H9 (cell line): ENCODE measurements around the gene ZFPM1. TPM values are rescaled to one million over a fixed set of nuclear protein-coding genes. Genes with fewer than 3 reads are reported as not detected.

Experiments used
- DNase-seq: peaks from one replicate; pipeline ENCODE4 v3.0.0-alpha.2; 2017
- H2AFZ ChIP-seq: one replicate; pipeline ENCODE4 v1.6.1; 2013; ENCODE audit warnings: mild to moderate bottlenecking, low read length, control low read depth, moderate library complexity
- H2AK5ac ChIP-seq: 2 replicates; pipeline ENCODE4 v1.6.1; 2013; ENCODE audit warnings: low read length, control low read depth, mixed read lengths; ENCODE audit not compliant: insufficient read length
- H2BK120ac ChIP-seq: one replicate; pipeline ENCODE4 v1.6.1; 2013; ENCODE audit warnings: low read depth, mild to moderate bottlenecking, low read length, control low read depth, inconsistent platforms; ENCODE audit not compliant: poor library complexity, severe bottlenecking
- H2BK12ac ChIP-seq: 2 replicates; pipeline ENCODE4 v1.6.1; 2013; ENCODE audit warnings: low read length, control low read depth, mixed read lengths, low read depth; ENCODE audit not compliant: insufficient read length
- H2BK15ac ChIP-seq: 2 replicates; pipeline ENCODE4 v1.6.1; 2013; ENCODE audit warnings: low read depth, low read length, control low read depth
- H2BK20ac ChIP-seq: one replicate; pipeline ENCODE4 v1.6.1; 2013; ENCODE audit warnings: low read depth, mild to moderate bottlenecking, low read length, control low read depth, inconsistent platforms; ENCODE audit not compliant: poor library complexity, severe bottlenecking
- H2BK5ac ChIP-seq: 2 replicates; pipeline ENCODE4 v1.6.1; 2013; ENCODE audit warnings: low read length, control low read depth, mixed read lengths; ENCODE audit not compliant: insufficient read length
- H3K14ac ChIP-seq: 2 replicates; pipeline ENCODE4 v1.6.1; 2013; ENCODE audit warnings: low read length, control low read depth; ENCODE audit not compliant: insufficient read depth
- H3K18ac ChIP-seq: 2 replicates; pipeline ENCODE4 v1.6.1; 2013; ENCODE audit warnings: low read depth, mild to moderate bottlenecking, mixed read lengths, low read length, control low read depth; ENCODE audit not compliant: insufficient read length
- H3K23ac ChIP-seq: 2 replicates; pipeline ENCODE4 v1.6.1; 2013; ENCODE audit warnings: low read length, control low read depth, mixed read lengths, low read depth; ENCODE audit not compliant: insufficient read length
- H3K23me2 ChIP-seq: 2 replicates; pipeline ENCODE4 v1.6.1; 2013; ENCODE audit warnings: low read depth, mild to moderate bottlenecking, mixed read lengths, low read length, control low read depth; ENCODE audit not compliant: insufficient read length, poor library complexity, severe bottlenecking
- H3K27ac ChIP-seq: 2 replicates; pipeline ENCODE4 v1.5.1; 2013; ENCODE audit warnings: low read length, control low read depth, mixed read lengths, low read depth; ENCODE audit not compliant: insufficient read length
- H3K27me3 ChIP-seq: 2 replicates; pipeline ENCODE4 v1.6.1; 2013; ENCODE audit warnings: low read length, control low read depth, inconsistent platforms; ENCODE audit not compliant: insufficient read depth
- H3K4ac ChIP-seq: 2 replicates; pipeline ENCODE4 v1.6.1; 2013; ENCODE audit warnings: low read depth, mild to moderate bottlenecking, control low read depth, inconsistent platforms, low read length, moderate library complexity
- H3K4me1 ChIP-seq: 2 replicates; pipeline ENCODE4 v1.6.1; 2013; ENCODE audit warnings: low read length, control low read depth, inconsistent platforms; ENCODE audit not compliant: insufficient read depth
- H3K4me2 ChIP-seq: 2 replicates; pipeline ENCODE4 v1.6.1; 2013; ENCODE audit warnings: low read length, control low read depth, mixed read lengths; ENCODE audit not compliant: insufficient read length, insufficient read depth
- H3K56ac ChIP-seq: 2 replicates; pipeline ENCODE4 v1.6.1; 2013; ENCODE audit warnings: low read depth, mild to moderate bottlenecking, mixed read lengths, low read length, control low read depth; ENCODE audit not compliant: insufficient read length
- H3K79me1 ChIP-seq: 2 replicates; pipeline ENCODE4 v1.6.1; 2013; ENCODE audit warnings: low read depth, mild to moderate bottlenecking, moderate library complexity, low read length, control low read depth, inconsistent platforms; ENCODE audit not compliant: insufficient read depth, poor library complexity, severe bottlenecking
- H3K79me2 ChIP-seq: 2 replicates; pipeline ENCODE4 v1.6.1; 2013; ENCODE audit warnings: low read length, control low read depth, inconsistent platforms; ENCODE audit not compliant: insufficient read depth
- H3K9ac ChIP-seq: 2 replicates; pipeline ENCODE4 v1.6.1; 2013; ENCODE audit warnings: low read length, control low read depth, mixed read lengths; ENCODE audit not compliant: insufficient read length; ENCODE audit errors: extremely low read depth
- H3K9me3 ChIP-seq: one replicate; pipeline ENCODE4 v1.6.1; 2013; ENCODE audit warnings: low read depth, low read length, inconsistent platforms; ENCODE audit not compliant: control insufficient read depth
- H3T11ph ChIP-seq: one replicate; pipeline ENCODE4 v1.6.1; 2013; ENCODE audit warnings: mild to moderate bottlenecking, low read length, control low read depth, inconsistent platforms
- H4K20me1 ChIP-seq: one replicate; pipeline ENCODE4 v1.6.1; 2013; ENCODE audit not compliant: control insufficient read depth, insufficient read length, insufficient read depth
- H4K5ac ChIP-seq: 2 replicates; pipeline ENCODE4 v1.6.1; 2013; ENCODE audit warnings: low read depth, mild to moderate bottlenecking, mixed read lengths, low read length, control low read depth; ENCODE audit not compliant: insufficient read length
- H4K8ac ChIP-seq: replicated peaks from 2 replicates; pipeline ENCODE4 v1.6.1; 2013; ENCODE audit warnings: low read length, control low read depth, mixed read lengths, low read depth; ENCODE audit not compliant: insufficient read length
- H4K91ac ChIP-seq: 2 replicates; pipeline ENCODE4 v1.6.1; 2013; ENCODE audit warnings: low read depth, mild to moderate bottlenecking, moderate library complexity, mixed read lengths, low read length, control low read depth; ENCODE audit not compliant: insufficient read length
- H3K27ac Mint-ChIP-seq, 3 experiments: 2 replicates in 2 of 3; 3 replicates in 1 of 3; pipeline ENCODE4 v1.8.0; 2020 to 2021; ENCODE audit warnings: mixed read lengths in 3 of 3, mild to moderate bottlenecking in 1 of 3, moderate library complexity in 1 of 3
- H3K27me3 Mint-ChIP-seq: 2 replicates; pipeline ENCODE4 v1.8.0; 2021; ENCODE audit warnings: low read depth, mild to moderate bottlenecking, moderate library complexity, mixed read lengths
- H3K36me3 Mint-ChIP-seq, 3 experiments: 2 replicates in 2 of 3; 3 replicates in 1 of 3; pipeline ENCODE4 v1.8.0; 2020 to 2021; ENCODE audit warnings: low read depth in 3 of 3, mixed read lengths in 3 of 3; ENCODE audit not compliant: insufficient read depth in 1 of 3
- H3K4me1 Mint-ChIP-seq, 2 experiments: 2 replicates each; pipeline ENCODE4 v1.8.0; 2020; ENCODE audit warnings: mixed read lengths in 2 of 2
- H3K4me3 Mint-ChIP-seq, 2 experiments: 2 replicates in 1 of 2; 3 replicates in 1 of 2; pipeline ENCODE4 v1.8.0; 2020 to 2021; ENCODE audit warnings: mild to moderate bottlenecking in 2 of 2, mixed read lengths in 2 of 2, moderate library complexity in 1 of 2
- H3K9me3 Mint-ChIP-seq, 2 experiments: 2 replicates in 1 of 2; 3 replicates in 1 of 2; pipeline ENCODE4 v1.8.0; 2020; ENCODE audit warnings: mild to moderate bottlenecking in 2 of 2, mixed read lengths in 2 of 2, moderate library complexity in 1 of 2
- CTCF ChIP-seq: fragments of 200-600 bp; sonication (generic); conservative IDR thresholded peaks from 3 replicates; pipeline ENCODE4 v1.8.0; 2021; ENCODE audit warnings: antibody characterized with exemption, mild to moderate bottlenecking
- WGBS: extraction: QIAGEN DNeasy Blood & Tissue Kit; methylation state at CpG from one replicate; pipeline ENCODE4 v1.1.7; 2013; ENCODE audit warnings: missing lambda C conversion rate, low lambda C conversion rate, mixed read lengths; ENCODE audit not compliant: insufficient read length; ENCODE audit errors: extremely low coverage; 5-methylcytosine and 5-hydroxymethylcytosine counted together
- total RNA-seq: library from RNA; stranded (reverse); gene quantifications from 2 replicates; pipeline ENCODE4 v1.2.1, GENCODE V29; 2021

Gene ZFPM1
- total RNA-seq, 1 experiment from 2014 or later: 3.6 TPM

- H4K20me1 ChIP-seq: no peaks in the 10 kb centered on the region
- no peak overlapping the region for H2BK120ac ChIP-seq
- no peak overlapping the region for H3K56ac ChIP-seq
- H3K9ac ChIP-seq: no peak overlapping the region
- WGBS: no CpG with 5 or more reads among the region's 24 CpGs
- no peak overlapping the region for H2AFZ ChIP-seq
- DNase-seq: no peak
- H3K14ac ChIP-seq: no peak overlapping the region
- H3K23ac ChIP-seq: no peak overlapping the region
- H2BK5ac ChIP-seq: no peak overlapping the region
- Mint-ChIP-seq H3K4me1 (no peaks in the 10 kb centered on the region), H3K27me3 (no peaks in the 10 kb centered on the region; the same call in 1 of the 2 replicates), H3K4me3 (no peak overlapping the region), H3K36me3 (no peaks in the 10 kb centered on the region), H3K27ac (no peak overlapping the region; a peak in 1 of 7 replicates), H3K9me3 (no peaks in the 10 kb centered on the region)
- no peak overlapping the region for H3K4ac ChIP-seq
- no peaks in the 10 kb centered on the region for H3K9me3 ChIP-seq
- H3K18ac ChIP-seq: no peak overlapping the region
- no peak overlapping the region for H3K4me2 ChIP-seq
- no peak for TF ChIP-seq CTCF
- H4K5ac ChIP-seq: no peak overlapping the region
- H3K27me3 ChIP-seq: no peaks in the 10 kb centered on the region
- H3K27ac ChIP-seq: no peak overlapping the region
- H4K8ac ChIP-seq: no peak overlapping the region
- no peaks in the 10 kb centered on the region for H3K79me2 ChIP-seq
- H3T11ph ChIP-seq: no peak overlapping the region
- H3K79me1 ChIP-seq: no peaks in the 10 kb centered on the region
- no peak overlapping the region for H2BK15ac ChIP-seq
- no peak overlapping the region for H2BK20ac ChIP-seq
- peaks cover under 1% of the 10 kb centered on the region for H3K23me2 ChIP-seq
- H3K4me1 ChIP-seq: no peaks in the 10 kb centered on the region
- H2BK12ac ChIP-seq: no peak overlapping the region
- no peak overlapping the region for H2AK5ac ChIP-seq
- no peak overlapping the region for H4K91ac ChIP-seq
Measured at GRCh38 chr16:88424587-88425235, 28.4 kb upstream of the ZFPM1 start.
